HepG2 (cell line): ENCODE results near the gene ARHGEF37. TPM values are rescaled to one million over a fixed set of nuclear protein-coding genes. Genes with fewer than 3 reads are reported as not detected.

Experiments
- FOXP1 ChIP-seq, 2 experiments: fragments of 450-650 bp in 1 of 2; IDR thresholded peaks; 2 replicates each; pipeline ENCODE4 v1.6.1; 2017 to 2018; ENCODE audit warnings: antibody characterized with exemption in 1 of 2
- GATAD1 ChIP-seq: IDR thresholded peaks from 2 replicates; pipeline ENCODE4 v1.6.1; 2016; ENCODE audit warnings: missing genetic modification reagents, missing compliant biosample characterization
- HBP1 ChIP-seq: IDR thresholded peaks from 2 replicates; pipeline ENCODE4 v1.6.1; 2016; ENCODE audit warnings: low read depth, control low read depth
- HDAC6 ChIP-seq: fragments of 200-600 bp; sonication (generic); IDR thresholded peaks from 2 replicates; pipeline ENCODE4 v1.7.0; 2017; ENCODE audit warnings: mild to moderate bottlenecking, antibody characterized with exemption, low read length, low read depth
- MAZ ChIP-seq, 2 experiments: sonication (generic) in 1 of 2; formaldehyde crosslinking in 1 of 2; IDR thresholded peaks; 2 replicates each; pipeline versions ENCODE4 v1.5.0 to v1.6.1; 2012 to 2020; ENCODE audit warnings: low read depth in 2 of 2, mild to moderate bottlenecking in 2 of 2, borderline replicate concordance in 1 of 2, improper control_type of control experiment in 1 of 2, low read length in 1 of 2, missing genetic modification reagents in 1 of 2, moderate library complexity in 1 of 2
- MYNN ChIP-seq: sonication (generic); formaldehyde crosslinking; IDR thresholded peaks from 2 replicates; pipeline ENCODE4 v1.4.0; 2020; ENCODE audit warnings: mild to moderate bottlenecking, low read depth, missing genetic modification reagents
- RELA ChIP-seq: sonication (generic); formaldehyde crosslinking; IDR thresholded peaks from 2 replicates; pipeline ENCODE4 v1.4.0; 2020; ENCODE audit warnings: missing genetic modification reagents
- TSC22D2 ChIP-seq: sonication (generic); formaldehyde crosslinking; IDR thresholded peaks from 2 replicates; pipeline ENCODE4 v1.5.1; 2020; ENCODE audit warnings: missing genetic modification reagents, mild to moderate bottlenecking, borderline replicate concordance
- YEATS4 ChIP-seq: sonication (generic); formaldehyde crosslinking; IDR thresholded peaks from 2 replicates; pipeline ENCODE4 v1.4.0; 2020; ENCODE audit warnings: missing genetic modification reagents, borderline replicate concordance
- ZNF558 ChIP-seq: sonication (generic); formaldehyde crosslinking; IDR thresholded peaks from 2 replicates; pipeline ENCODE4 v1.9.0; 2022; ENCODE audit warnings: mild to moderate bottlenecking, missing genetic modification reagents, borderline replicate concordance
- polyA plus RNA-seq, 8 experiments: library from polyadenylated mRNA; depleted of rRNA in 3 of 8; stranded (reverse) in 7 of 8; unstranded in 1 of 8; fragments of >200 nt; fragmentation: Illumina TruSeq in 4 of 8; extraction: Trizol in 4 of 8; gene quantifications; 2 replicates each; pipeline versions ENCODE4 v1.2.1 to v1.2.3, GENCODE V29; 2011 to 2016; ENCODE audit warnings: low read depth in 4 of 8, missing spikeins in 1 of 8, mixed read lengths in 1 of 8; ENCODE audit not compliant: insufficient read depth in 1 of 8
- total RNA-seq, 5 experiments: library from RNA; depleted of rRNA; stranded (reverse); fragments of >200 nt; fragmentation: Illumina TruSeq; extraction: Trizol; gene quantifications; 2 replicates each; pipeline ENCODE4 v1.2.3, GENCODE V29; 2016; ENCODE audit warnings: low read depth in 1 of 5
- TF ChIP-seq, protein P1 (sequence below): sonication (generic); formaldehyde crosslinking; IDR thresholded peaks from 2 replicates; pipeline ENCODE4 v1.8.1; 2022; ENCODE audit warnings: low read depth, mild to moderate bottlenecking, missing genetic modification reagents
- TF ChIP-seq, protein P2 (sequence below): conservative IDR thresholded peaks from 2 replicates; pipeline ENCODE4 v1.6.1; 2018; ENCODE audit warnings: missing genetic modification reagents
- TF ChIP-seq, protein P3 (sequence below), 2 experiments: sonication (generic) in 1 of 2; formaldehyde crosslinking in 1 of 2; IDR thresholded peaks; 2 replicates each; pipeline versions ENCODE4 v1.4.0 to v1.6.1; 2018 to 2020; ENCODE audit warnings: missing genetic modification reagents in 2 of 2, borderline replicate concordance in 1 of 2, low read depth in 1 of 2, mild to moderate bottlenecking in 1 of 2, missing biosample characterization in 1 of 2
- TF ChIP-seq, protein P4 (sequence below): sonication (generic); formaldehyde crosslinking; IDR thresholded peaks from 2 replicates; pipeline ENCODE4 v1.5.0; 2020; ENCODE audit warnings: mild to moderate bottlenecking, missing genetic modification reagents

Gene ARHGEF37
- total and polyA plus RNA-seq, 2 of the 13 experiments (the other 11 are each of a cell fraction or from before 2014, with no cell fraction given), result 0.18 to 0.27 TPM

DNA sequence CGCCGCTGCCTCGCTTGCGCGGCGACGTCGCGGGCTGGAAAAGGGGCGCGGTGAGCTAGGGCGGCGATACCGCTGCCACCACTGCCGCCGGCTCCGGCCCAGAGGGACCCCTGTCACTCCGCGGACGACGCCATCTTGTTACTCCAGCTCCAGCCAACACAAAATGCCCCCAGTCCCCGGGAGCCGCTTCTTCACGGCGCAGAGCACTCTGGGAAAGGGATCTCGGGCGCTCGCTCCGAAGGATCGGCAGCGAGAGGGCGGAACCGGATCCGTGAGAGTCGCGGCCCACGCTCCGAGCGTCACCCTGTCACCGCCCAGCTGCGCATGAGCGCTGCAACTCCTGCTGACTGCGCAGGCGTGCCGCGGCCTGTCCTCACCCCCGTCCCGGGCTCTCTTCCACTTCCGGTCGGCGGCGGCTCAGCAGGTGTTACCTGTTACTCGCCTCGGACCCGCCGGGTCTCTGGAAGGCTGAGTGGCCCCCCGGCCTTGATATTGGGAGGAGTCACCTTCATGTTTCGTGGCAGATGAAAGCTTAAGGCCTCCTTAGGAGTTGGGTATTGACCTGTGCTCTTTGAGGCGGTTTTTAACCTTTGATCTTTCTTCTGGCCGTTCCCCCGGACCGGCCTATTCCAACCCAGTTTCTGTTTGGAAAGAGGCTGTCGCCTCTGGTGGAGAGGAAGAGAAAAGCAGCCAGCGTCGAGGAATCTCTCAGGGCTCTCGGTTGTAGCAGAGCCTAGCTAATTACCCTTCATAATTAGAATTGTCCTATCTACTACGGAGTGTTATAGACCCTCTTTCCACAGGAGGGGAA lies 29.9 kb upstream of the ARHGEF37 start, which contains the start of gene CSNK1A1 (continued):
- peak; percentile 39; the same call in 1 of the 2 replicates for TF ChIP-seq MYNN (CRISPR knock-in tag)
- TF ChIP-seq, protein P1, sequence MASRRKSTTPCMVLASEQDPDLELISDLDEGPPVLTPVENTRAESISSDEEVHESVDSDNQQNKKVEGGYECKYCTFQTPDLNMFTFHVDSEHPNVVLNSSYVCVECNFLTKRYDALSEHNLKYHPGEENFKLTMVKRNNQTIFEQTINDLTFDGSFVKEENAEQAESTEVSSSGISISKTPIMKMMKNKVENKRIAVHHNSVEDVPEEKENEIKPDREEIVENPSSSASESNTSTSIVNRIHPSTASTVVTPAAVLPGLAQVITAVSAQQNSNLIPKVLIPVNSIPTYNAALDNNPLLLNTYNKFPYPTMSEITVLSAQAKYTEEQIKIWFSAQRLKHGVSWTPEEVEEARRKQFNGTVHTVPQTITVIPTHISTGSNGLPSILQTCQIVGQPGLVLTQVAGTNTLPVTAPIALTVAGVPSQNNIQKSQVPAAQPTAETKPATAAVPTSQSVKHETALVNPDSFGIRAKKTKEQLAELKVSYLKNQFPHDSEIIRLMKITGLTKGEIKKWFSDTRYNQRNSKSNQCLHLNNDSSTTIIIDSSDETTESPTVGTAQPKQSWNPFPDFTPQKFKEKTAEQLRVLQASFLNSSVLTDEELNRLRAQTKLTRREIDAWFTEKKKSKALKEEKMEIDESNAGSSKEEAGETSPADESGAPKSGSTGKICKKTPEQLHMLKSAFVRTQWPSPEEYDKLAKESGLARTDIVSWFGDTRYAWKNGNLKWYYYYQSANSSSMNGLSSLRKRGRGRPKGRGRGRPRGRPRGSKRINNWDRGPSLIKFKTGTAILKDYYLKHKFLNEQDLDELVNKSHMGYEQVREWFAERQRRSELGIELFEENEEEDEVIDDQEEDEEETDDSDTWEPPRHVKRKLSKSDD, result peak; percentile 69; the same call in 1 of the 2 replicates
- no peak for TF ChIP-seq HDAC6
- peak; percentile 74 for TF ChIP-seq YEATS4
- TF ChIP-seq HBP1 (CRISPR knock-in tag), result peak; percentile 14; the same call in 1 of the 2 replicates
- TF ChIP-seq, protein P2, sequence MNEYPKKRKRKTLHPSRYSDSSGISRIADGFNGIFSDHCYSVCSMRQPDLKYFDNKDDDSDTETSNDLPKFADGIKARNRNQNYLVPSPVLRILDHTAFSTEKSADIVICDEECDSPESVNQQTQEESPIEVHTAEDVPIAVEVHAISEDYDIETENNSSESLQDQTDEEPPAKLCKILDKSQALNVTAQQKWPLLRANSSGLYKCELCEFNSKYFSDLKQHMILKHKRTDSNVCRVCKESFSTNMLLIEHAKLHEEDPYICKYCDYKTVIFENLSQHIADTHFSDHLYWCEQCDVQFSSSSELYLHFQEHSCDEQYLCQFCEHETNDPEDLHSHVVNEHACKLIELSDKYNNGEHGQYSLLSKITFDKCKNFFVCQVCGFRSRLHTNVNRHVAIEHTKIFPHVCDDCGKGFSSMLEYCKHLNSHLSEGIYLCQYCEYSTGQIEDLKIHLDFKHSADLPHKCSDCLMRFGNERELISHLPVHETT (CRISPR knock-in tag), result peak; percentile 81; the same call in 1 of the 2 replicates
- TF ChIP-seq RELA, result peak; percentile 46; the same call in 1 of the 2 replicates
- peak; percentile 15; the same call in 1 of the 2 replicates for TF ChIP-seq ZNF558 (CRISPR knock-in tag)
- TF ChIP-seq TSC22D2 (CRISPR knock-in tag), result peak; percentile 16; the same call in 1 of the 2 replicates
- TF ChIP-seq, protein P3, sequence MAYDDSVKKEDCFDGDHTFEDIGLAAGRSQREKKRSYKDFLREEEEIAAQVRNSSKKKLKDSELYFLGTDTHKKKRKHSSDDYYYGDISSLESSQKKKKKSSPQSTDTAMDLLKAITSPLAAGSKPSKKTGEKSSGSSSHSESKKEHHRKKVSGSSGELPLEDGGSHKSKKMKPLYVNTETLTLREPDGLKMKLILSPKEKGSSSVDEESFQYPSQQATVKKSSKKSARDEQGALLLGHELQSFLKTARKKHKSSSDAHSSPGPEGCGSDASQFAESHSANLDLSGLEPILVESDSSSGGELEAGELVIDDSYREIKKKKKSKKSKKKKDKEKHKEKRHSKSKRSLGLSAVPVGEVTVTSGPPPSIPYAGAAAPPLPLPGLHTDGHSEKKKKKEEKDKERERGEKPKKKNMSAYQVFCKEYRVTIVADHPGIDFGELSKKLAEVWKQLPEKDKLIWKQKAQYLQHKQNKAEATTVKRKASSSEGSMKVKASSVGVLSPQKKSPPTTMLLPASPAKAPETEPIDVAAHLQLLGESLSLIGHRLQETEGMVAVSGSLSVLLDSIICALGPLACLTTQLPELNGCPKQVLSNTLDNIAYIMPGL (CRISPR knock-in tag; IDR thresholded peaks at IDR 0.05; ENCODE audit: borderline replicate concordance in 1 of 2, low read depth in 1 of 2), result peak; percentile 92 to 93; a peak in 3 of 4 replicates
- TF ChIP-seq GATAD1 (CRISPR knock-in tag), result peak; percentile 88
- TF ChIP-seq, protein P4, sequence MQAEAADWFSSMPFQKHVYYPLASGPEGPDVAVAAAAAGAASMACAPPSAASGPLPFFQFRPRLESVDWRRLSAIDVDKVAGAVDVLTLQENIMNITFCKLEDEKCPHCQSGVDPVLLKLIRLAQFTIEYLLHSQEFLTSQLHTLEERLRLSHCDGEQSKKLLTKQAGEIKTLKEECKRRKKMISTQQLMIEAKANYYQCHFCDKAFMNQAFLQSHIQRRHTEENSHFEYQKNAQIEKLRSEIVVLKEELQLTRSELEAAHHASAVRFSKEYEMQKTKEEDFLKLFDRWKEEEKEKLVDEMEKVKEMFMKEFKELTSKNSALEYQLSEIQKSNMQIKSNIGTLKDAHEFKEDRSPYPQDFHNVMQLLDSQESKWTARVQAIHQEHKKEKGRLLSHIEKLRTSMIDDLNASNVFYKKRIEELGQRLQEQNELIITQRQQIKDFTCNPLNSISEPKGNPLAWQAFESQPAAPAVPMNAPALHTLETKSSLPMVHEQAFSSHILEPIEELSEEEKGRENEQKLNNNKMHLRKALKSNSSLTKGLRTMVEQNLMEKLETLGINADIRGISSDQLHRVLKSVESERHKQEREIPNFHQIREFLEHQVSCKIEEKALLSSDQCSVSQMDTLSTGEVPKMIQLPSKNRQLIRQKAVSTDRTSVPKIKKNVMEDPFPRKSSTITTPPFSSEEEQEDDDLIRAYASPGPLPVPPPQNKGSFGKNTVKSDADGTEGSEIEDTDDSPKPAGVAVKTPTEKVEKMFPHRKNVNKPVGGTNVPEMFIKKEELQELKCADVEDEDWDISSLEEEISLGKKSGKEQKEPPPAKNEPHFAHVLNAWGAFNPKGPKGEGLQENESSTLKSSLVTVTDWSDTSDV, result peak; percentile 56; the same call in 1 of the 2 replicates
- TF ChIP-seq FOXP1 (IDR thresholded peaks at IDR 0.05), result no peak
- TF ChIP-seq FOXP1 (CRISPR knock-in tag; IDR thresholded peaks at IDR 0.05), result peak; percentile 11; the same call in 1 of the 2 replicates
- TF ChIP-seq MAZ (IDR thresholded peaks at IDR 0.05; ENCODE audit: borderline replicate concordance, low read depth, low read length), result peak; percentile 87
- peak; percentile 73 for TF ChIP-seq MAZ (CRISPR knock-in tag; IDR thresholded peaks at IDR 0.05; ENCODE audit: low read depth)
